HG03039 (cell line): ENCODE results near the gene BRICD5.
A peak's percentile ranks its signal among the peaks of the same experiment; 100 is the strongest.
"Not testable (repeated sequence)": the region's sequence is repeated elsewhere in the genome, so short reads cannot be mapped to it uniquely, and the experiment has no call there.

ENCODE experiments used
- ATAC-seq: cut with Tn5 transposase; IDR thresholded peaks from one replicate; pipeline ENCODE4 v1.9.1; 2021; ENCODE audit warnings: mild to moderate bottlenecking, moderate library complexity; ENCODE audit not compliant: unreplicated experiment

BRICD5 gene

DNA sequence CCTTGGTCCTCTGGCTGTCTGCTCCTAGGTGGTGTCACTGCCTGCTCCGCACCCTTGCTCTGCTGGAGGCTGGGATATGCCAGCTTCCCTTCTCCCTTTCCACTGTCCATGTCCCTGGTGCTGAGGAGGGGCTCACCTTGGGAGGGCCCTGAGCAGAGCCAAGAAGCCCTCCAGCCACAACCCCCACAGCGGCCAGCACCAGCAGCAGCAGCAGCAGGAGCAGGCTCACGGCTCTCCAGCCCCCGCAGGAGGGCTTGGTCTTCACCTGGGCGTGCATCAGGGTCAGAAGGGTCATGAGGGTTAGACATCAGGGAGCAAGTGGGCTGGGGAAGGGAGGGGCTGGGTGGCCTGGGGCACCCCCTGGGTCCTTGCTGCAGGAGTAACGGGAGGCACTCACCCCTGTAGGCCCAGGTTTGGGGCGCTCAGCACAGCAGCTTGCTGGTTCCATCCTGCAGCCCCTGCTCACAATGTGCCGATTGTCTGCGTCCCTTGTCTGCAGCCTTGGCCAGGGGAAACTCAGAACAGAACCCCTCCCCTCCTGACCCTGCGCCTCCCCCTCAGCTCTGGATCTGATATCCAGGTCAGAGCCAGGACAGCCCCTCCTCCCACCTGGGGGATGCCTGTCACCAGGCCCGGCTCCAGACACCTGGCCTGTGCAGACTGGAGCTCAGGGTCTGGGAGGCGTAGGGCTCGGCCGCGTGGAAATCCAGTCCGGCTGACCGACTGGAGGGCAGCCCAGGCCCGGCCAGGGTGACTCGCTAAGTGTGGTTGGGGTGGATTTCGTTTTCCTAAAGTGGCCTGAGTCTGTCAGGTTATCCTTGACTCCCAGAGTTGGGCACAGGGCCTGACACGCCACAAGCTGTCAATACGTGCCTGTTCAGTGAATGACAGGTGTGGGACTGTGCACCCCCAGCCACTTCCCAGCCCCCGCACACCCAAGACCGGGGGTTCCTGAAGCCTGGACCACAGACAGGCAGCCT lies at the start of gene BRICD5:
TSS of gene BRICD5 (minus strand) at position 478 of the 980 bp plus-strand sequence. CDS start at position 448, 30 bp downstream.
- ATAC-seq, result no peak

DNA sequence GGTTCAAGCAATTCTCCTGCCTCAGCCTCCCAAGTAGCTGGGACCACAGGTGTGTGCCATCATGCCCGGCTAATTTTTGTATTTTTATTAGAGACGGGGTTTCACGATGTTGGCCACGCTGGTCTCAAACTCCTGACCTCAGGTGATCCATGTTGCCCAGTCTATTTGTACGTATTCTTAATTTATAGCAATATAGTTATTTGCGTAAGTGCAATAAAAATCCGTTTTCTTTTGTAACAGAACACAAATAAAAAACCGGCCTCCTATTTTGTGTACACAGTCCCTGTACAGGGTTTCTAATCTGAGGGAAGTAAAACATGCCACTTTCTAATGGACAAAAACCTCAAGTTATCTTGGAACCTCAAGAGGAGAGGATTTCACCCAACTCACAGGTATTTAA lies 49.6 kb upstream of the BRICD5 start:
- no peak for ATAC-seq

DNA sequence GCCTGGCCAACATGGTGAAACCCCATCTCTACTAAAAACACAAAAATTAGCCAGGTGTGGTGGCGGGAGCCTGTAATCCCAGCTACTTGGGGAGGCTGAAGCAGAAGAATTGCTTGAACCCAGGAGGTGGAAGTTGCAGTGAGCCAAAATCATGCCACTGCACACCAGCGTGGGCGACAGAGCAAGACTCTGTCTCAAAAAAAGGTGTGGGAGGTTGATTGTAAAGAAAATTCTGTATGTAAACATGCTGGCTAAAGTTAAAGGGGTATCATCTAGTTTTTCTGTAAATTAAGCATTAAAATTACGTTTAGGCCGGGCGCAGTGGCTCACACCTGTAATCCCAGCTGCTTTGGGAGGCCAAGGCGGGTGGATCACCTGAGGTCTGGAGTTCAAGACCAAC lies 47.9 kb upstream of the BRICD5 start:
- ATAC-seq, result not testable (repeated sequence)

DNA sequence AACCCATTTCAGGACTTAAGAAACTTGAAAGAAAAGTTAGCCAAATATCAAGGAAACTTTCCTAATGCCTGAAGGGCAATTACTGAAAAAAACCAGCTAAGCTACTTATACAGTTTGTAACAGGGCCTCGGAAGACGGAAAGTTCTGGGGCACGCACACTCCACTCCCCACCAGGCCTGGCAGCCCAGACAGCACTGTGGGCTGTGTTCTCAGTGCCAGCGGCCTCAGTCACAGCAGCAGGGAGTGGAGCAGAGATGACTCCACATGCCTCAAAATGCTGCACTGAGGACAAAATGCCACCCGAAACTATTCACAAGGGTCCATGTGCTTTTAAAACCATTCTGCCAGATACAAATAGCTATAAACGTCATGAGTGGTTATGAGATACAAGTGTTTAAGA lies 47.1 kb upstream of the BRICD5 start:
- no peak for ATAC-seq

DNA sequence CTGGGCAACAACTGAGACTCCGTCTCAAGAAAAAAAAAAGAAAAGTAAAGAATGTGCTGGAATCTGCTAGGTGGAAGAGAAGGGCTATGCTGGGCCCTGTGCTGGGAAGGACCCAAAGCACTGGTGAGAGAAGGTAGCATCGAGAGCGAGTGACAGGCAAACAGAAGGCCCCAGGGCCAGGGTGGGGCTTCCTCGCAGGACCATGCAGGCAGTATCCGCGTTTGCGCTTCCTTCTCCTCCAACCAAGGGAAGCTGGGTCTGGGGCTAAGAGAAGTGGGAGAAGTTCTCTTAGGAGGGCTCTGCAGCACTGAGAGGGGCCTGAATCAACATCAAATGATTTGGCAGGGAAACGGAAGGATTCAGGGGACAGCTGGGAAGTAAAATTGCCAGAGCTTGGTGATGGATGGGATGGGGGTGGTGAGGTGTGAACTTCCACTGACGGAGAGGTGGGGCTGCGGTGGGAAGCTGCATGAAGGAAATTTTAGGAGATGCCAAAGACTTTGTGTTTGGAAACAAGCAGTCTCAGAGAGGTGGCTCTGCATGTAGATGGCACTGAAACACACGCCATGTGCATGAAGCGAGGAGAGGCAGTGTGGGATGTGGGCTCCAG lies 46.0 kb upstream of the BRICD5 start:
- no peak for ATAC-seq

DNA sequence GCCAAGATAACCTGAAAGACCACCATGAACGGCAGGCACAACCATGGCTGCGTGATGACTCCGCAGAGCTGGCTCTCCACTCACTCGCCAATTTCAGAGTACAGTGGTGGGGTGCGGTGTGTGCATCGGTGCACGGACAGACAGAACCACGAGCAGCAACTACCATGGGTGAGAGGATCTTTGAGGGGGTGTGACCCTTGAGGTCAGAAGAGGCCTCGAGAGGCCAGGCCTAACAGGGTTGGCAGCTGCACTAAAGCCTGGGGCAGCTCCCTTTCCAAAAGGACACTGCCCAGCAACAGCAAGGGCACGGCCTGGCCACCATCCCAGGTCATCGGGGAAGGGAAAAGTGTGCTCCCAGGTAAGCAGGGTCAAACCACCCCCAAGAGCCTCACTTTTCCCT lies 42.6 kb upstream of the BRICD5 start:
- ATAC-seq, result no peak

DNA sequence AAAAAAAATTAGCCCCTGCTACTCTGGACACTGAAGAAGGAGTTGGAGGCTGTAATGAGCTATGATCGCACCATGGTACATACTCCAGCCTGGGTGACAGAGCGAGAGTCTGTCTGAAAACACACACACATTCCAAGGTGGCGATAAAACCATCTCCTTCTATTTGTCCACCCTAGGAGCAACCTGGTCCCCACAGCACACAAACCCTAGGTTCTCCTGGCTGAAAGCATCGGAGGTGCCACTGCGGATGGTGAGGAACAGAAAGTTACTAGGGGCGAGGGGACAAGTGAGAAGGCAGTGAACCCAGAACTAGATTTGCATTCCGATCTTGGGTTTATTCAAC lies 42.1 kb upstream of the BRICD5 start:
- no peak for ATAC-seq

GRCh38 chr16:2251296-2252111 lies 40.8 kb upstream of the BRICD5 start, which contains the start of gene ECI1:
ECI1 (minus strand) TSS chr16:2251587; CDS start chr16:2251566, 21 bp downstream.
- peak; percentile 84 for ATAC-seq

GRCh38 chr16:2250652-2251295 lies 40.1 kb upstream of the BRICD5 start:
- no peak for ATAC-seq

GRCh38 chr16:2246301-2246885 lies 35.7 kb upstream of the BRICD5 start:
- no peak for ATAC-seq

GRCh38 chr16:2244926-2245795 lies 34.5 kb upstream of the BRICD5 start:
- no peak for ATAC-seq

- no peak for ATAC-seq
Measured at GRCh38 chr16:2244301-2244700, 33.6 kb upstream of the BRICD5 start.

GRCh38 chr16:2243781-2244180 lies 33.1 kb upstream of the BRICD5 start:
- ATAC-seq, result no peak

- ATAC-seq, result no peak
Measured at GRCh38 chr16:2243031-2243528, 32.4 kb upstream of the BRICD5 start.

- ATAC-seq, result no peak
Measured at GRCh38 chr16:2242598-2242997, 31.9 kb upstream of the BRICD5 start.

- ATAC-seq, result not testable (repeated sequence)
Measured at GRCh38 chr16:2240331-2240730, 29.7 kb upstream of the BRICD5 start.

DNA sequence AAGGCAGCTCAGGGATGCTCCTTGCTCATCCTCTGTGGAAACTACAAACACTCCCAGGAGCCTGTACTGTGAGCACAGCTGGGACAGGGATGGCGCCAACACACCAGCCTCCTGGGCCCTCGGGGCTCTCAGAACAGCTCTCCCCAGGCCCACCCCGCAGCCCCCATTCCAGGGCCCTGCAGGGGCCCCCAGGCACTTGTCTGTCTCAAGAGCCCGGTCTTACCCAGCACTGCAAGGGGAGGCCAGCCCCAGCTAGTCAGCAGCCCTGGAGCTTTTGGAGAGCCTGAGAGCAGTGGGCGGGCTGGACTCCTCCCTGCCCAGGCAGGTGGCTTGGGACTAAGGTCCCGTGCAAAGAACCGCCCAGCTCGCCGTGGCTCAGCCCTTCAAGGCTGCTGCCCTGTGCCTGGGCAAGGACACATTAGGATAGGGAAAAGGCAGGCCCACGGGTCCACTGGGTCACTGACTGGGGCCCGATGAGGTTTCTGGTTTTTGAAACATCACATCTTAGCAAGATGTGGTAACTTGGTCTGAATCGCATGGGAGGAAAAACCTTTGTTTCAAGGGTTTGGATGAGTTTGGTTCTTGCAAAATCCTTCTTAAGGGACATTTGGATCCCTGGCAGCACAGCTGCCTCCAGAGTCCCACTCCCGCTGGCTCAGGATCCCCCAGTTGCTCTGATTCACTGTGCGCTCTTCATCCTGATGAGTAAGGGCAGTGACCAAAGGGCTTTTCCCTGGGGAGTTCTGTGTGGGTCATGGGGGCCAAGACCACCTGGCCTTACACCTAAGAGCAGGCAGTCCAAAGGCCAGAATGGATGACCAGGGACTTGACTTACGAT lies 28.4 kb upstream of the BRICD5 start:
- no peak for ATAC-seq

DNA sequence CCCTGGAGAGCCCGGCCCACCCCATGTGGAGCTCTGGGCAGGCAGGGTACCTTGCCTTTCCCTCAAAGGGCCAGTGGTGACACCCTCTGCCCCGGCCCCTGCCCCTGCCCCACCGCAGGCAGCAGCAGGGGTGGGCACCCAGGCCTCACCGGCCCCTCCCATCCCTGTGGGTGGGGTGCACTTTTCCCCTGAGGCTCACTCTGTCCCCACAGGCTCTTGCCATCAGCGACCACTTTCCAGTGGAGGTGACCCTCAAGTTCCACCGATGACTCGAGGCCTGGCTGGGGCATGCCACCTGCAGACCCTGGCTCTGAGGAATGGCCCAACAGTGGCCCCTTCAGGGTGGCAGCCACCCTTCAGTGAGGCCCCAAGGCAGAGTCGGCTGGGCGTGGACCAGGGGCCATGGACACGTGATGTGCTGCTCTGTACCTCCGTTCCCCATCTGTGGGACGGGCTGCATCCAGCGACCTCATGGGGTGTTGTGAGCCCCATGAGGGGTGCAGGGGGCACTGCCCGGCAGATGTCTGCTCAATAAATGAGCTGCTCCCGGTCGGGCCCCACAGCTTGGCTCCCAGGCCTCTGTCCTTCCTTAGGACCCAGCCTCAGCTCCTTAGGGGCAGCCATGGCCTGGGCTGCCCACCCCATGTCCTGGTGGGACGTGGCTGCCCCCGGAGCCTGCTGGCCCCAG lies 27.6 kb upstream of the BRICD5 start:
- ATAC-seq, result no peak
